ENCODE data around the gene EEF1A1.
"Not testable (repeated sequence)": the region's sequence is repeated elsewhere in the genome, so short reads cannot be mapped to it uniquely, and the experiment has no call there.

EEF1A1 gene

DNA sequence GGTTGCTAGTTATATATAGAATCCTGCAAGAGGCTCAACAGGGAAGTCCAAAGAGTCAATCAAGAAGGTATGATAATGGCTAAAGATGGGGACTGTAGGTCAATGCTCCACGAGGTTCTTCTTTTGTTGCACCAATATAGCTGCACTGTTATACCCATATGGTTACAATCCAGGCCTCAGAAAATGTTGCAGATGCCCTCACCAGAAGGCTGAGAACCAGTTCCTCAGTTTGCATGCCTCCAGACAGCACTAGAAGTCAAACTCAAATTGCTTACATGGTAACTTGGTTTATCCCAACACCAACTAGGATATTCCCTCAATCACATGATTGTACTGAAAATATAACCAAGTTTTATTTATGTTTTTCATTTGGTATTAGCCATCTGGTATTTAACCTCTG, 12.1 kb downstream of the EEF1A1 start:
- TF ChIP-seq, protein P1, sequence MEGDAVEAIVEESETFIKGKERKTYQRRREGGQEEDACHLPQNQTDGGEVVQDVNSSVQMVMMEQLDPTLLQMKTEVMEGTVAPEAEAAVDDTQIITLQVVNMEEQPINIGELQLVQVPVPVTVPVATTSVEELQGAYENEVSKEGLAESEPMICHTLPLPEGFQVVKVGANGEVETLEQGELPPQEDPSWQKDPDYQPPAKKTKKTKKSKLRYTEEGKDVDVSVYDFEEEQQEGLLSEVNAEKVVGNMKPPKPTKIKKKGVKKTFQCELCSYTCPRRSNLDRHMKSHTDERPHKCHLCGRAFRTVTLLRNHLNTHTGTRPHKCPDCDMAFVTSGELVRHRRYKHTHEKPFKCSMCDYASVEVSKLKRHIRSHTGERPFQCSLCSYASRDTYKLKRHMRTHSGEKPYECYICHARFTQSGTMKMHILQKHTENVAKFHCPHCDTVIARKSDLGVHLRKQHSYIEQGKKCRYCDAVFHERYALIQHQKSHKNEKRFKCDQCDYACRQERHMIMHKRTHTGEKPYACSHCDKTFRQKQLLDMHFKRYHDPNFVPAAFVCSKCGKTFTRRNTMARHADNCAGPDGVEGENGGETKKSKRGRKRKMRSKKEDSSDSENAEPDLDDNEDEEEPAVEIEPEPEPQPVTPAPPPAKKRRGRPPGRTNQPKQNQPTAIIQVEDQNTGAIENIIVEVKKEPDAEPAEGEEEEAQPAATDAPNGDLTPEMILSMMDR (IDR thresholded peaks at IDR 0.05; ENCODE audit: control insufficient read depth, extremely low read depth, insufficient read depth) = no peak
- DNase-seq (ENCODE audit: low read depth) = no peak
- H3K4me3 ChIP-seq (ENCODE audit: low read depth, low read length) = no peak overlapping the region

DNA sequence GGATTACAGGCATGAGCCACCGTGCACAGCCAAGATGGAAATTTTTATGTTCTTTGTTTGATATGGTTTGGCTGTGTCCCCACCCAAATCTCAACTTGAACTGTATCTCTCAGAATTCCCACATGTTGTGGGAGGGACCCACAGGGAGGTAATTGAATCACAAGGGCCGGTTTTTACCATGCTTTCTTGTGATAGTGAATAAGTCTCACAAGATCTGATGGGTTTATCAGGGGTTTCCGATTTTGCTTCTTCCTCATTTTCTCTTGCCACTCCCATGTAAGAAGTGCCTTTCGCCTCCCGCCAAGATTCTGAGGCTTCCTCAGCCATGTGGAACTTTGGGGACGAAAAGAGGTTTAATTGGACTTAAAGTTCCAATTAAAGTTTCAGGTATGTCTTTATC, 14.6 kb downstream of the EEF1A1 start:
- TF ChIP-seq, protein P1 (IDR thresholded peaks at IDR 0.05; ENCODE audit: control insufficient read depth, extremely low read depth, insufficient read depth) = no peak
- DNase-seq (ENCODE audit: low read depth) = no peak
- no peak overlapping the region for H3K4me3 ChIP-seq (ENCODE audit: low read depth, low read length)

DNA sequence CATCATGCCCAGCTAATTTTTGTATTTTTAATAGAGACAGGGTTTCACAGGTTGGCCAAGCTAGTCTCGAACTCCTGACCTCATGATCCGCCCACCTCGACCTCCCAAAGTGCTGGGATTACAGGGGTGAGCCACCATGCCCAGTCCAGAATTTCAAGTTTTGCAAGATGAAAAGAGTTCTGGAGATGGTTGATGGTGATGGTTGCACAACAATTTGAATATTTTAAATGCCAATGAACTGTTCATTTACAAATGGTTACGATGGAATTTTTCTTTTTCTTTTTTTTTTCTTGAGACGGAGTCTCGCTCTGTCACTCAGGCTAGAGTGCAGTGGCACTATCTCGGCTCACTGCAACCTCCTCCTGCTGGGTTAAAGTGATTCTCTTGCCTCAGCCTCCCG, 15.1 kb downstream of the EEF1A1 start:
- DNase-seq (ENCODE audit: low read depth); H3K4me3 ChIP-seq (ENCODE audit: low read depth, low read length): not testable (repeated sequence)

- DNase-seq (ENCODE audit: low read depth) = no peak
- TF ChIP-seq, protein P1 (IDR thresholded peaks at IDR 0.05; ENCODE audit: control insufficient read depth, extremely low read depth, insufficient read depth) = no peak
- H3K4me3 ChIP-seq (ENCODE audit: low read depth, low read length) = no peak overlapping the region
These were observed 15.7 kb downstream of the EEF1A1 start for GRCh38 chr6:73505142-73505541.

GRCh38 chr6:73504160-73504559, 16.7 kb downstream of the EEF1A1 start:
- DNase-seq (ENCODE audit: low read depth) = no peak
- H3K4me3 ChIP-seq (ENCODE audit: low read depth, low read length) = no peak overlapping the region
- TF ChIP-seq, protein P1 (IDR thresholded peaks at IDR 0.05; ENCODE audit: control insufficient read depth, extremely low read depth, insufficient read depth) = no peak

GRCh38 chr6:73503027-73503772, 17.6 kb downstream of the EEF1A1 start:
- no peak overlapping the region for H3K4me3 ChIP-seq (ENCODE audit: low read depth, low read length)
- no peak for DNase-seq (ENCODE audit: low read depth)
- TF ChIP-seq, protein P1 (IDR thresholded peaks at IDR 0.05; ENCODE audit: control insufficient read depth, extremely low read depth, insufficient read depth) = no peak

DNA sequence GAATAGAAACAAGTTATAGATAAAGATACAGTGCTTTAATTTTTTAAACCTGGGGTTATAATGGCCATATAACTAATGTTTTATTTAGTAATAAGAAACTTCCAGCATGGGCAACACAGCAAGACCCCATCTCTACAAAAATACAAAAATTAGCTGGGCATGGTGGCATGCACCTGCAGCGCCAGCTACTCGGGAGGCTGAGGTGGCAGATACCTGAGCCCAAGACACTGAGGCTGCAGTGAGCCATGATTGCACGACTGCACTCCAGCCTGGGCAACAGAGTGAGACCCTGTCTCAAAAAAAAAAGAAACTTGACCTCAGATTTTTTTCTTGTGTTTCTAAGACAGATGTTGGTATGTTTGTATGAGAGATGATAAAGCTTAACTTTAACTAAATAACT, 22.9 kb downstream of the EEF1A1 start:
- DNase-seq (ENCODE audit: low read depth) = no peak
- no peak overlapping the region for H3K4me3 ChIP-seq (ENCODE audit: low read depth, low read length)
- TF ChIP-seq, protein P1 (IDR thresholded peaks at IDR 0.05; ENCODE audit: control insufficient read depth, extremely low read depth, insufficient read depth) = no peak

All from LNCaP clone FGC (cell line).